ENCODE data around the gene ADM2. TPM values are rescaled to one million over a fixed set of nuclear protein-coding genes. Genes with fewer than 3 reads are reported as not detected.

The ADM2 gene
- polyA plus RNA-seq, 1 of the 3 experiments (the other 2 are of a cell fraction): 0.61 TPM

GRCh38 chr22:50503475-50504145 is 22.3 kb downstream of the ADM2 start:
- H3K9ac ChIP-seq: no peak overlapping the region
- H3K27ac ChIP-seq (ENCODE audit: low read depth in 2 of 2, low read length in 1 of 2): no peak overlapping the region
- no peaks in the 10 kb centered on the region for H4K20me1 ChIP-seq (ENCODE audit: insufficient read depth)
- TF ChIP-seq YY1 (IDR thresholded peaks at IDR 0.05; ENCODE audit: low read depth) (no peak), FOXM1 (IDR thresholded peaks at IDR 0.05; ENCODE audit: low read depth) (no peak), FOXJ3 (CRISPR knock-in tag; IDR thresholded peaks at IDR 0.05) (no peak), MEF2A (IDR thresholded peaks at IDR 0.05; ENCODE audit: borderline replicate concordance, low read depth) (no peak), NFIC (IDR thresholded peaks at IDR 0.05; ENCODE audit: borderline replicate concordance) (no peak), USF1 (IDR thresholded peaks at IDR 0.05; ENCODE audit: borderline replicate concordance, low read depth) (no peak), EP300 (IDR thresholded peaks at IDR 0.05; ENCODE audit: borderline replicate concordance in 1 of 2, low read depth in 1 of 2, low read length in 1 of 2) (no peak), SMC3 (IDR thresholded peaks at IDR 0.05; ENCODE audit: low read depth, low read length) (no peak), USF2 (IDR thresholded peaks at IDR 0.05; ENCODE audit: borderline replicate concordance, low read depth, low read length) (no peak)
- TF ChIP-seq, protein P1, sequence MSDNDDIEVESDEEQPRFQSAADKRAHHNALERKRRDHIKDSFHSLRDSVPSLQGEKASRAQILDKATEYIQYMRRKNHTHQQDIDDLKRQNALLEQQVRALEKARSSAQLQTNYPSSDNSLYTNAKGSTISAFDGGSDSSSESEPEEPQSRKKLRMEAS (IDR thresholded peaks at IDR 0.05; ENCODE audit: low read depth): no peak
- TF ChIP-seq, protein P2, sequence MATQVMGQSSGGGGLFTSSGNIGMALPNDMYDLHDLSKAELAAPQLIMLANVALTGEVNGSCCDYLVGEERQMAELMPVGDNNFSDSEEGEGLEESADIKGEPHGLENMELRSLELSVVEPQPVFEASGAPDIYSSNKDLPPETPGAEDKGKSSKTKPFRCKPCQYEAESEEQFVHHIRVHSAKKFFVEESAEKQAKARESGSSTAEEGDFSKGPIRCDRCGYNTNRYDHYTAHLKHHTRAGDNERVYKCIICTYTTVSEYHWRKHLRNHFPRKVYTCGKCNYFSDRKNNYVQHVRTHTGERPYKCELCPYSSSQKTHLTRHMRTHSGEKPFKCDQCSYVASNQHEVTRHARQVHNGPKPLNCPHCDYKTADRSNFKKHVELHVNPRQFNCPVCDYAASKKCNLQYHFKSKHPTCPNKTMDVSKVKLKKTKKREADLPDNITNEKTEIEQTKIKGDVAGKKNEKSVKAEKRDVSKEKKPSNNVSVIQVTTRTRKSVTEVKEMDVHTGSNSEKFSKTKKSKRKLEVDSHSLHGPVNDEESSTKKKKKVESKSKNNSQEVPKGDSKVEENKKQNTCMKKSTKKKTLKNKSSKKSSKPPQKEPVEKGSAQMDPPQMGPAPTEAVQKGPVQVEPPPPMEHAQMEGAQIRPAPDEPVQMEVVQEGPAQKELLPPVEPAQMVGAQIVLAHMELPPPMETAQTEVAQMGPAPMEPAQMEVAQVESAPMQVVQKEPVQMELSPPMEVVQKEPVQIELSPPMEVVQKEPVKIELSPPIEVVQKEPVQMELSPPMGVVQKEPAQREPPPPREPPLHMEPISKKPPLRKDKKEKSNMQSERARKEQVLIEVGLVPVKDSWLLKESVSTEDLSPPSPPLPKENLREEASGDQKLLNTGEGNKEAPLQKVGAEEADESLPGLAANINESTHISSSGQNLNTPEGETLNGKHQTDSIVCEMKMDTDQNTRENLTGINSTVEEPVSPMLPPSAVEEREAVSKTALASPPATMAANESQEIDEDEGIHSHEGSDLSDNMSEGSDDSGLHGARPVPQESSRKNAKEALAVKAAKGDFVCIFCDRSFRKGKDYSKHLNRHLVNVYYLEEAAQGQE (IDR thresholded peaks at IDR 0.05; ENCODE audit: low read depth, low read length): no peak
- WGBS (ENCODE audit: low lambda C conversion rate): 77% methylated on average over 9 of the region's 26 CpGs
- peaks cover 28% of the 10 kb centered on the region for H3K79me2 ChIP-seq (ENCODE audit: insufficient read depth)
- peaks cover 0 to 11% of the 10 kb centered on the region in 2 experiments; a peak in 1 of 4 replicates for H3K4me1 ChIP-seq (ENCODE audit: control insufficient read depth in 1 of 2, insufficient read depth in 2 of 2, low read depth in 1 of 2, low read length in 1 of 2)
- ChIA-PET CTCF (interaction anchor here (0.9 kb wide), 1 partner anchor 10 kb away, joined by 5 read pairs; no protein-coding TSS in a partner anchor), POLR2A (no interaction called here)
- H3K27me3 ChIP-seq (ENCODE audit: insufficient read depth): no peaks in the 10 kb centered on the region
- H3K4me3 ChIP-seq (ENCODE audit: low read depth in 2 of 2, low read length in 1 of 2): no peak overlapping the region
- no peaks in the 10 kb centered on the region for H3K9me3 ChIP-seq
- peaks cover 0 to 18% of the 10 kb centered on the region in 2 experiments for H3K36me3 ChIP-seq (replicated peaks in 1 of 2; ENCODE audit: control insufficient read depth in 1 of 2, insufficient read depth in 2 of 2, low read length in 1 of 2)
- H3K9me2 ChIP-seq: no peaks in the 10 kb centered on the region
- no peak for DNase-seq
- no peak overlapping the region for H3K4me2 ChIP-seq
- peaks cover 6% of the 10 kb centered on the region for H3F3A ChIP-seq (replicated peaks; ENCODE audit: insufficient read depth)
- H2AFZ ChIP-seq (ENCODE audit: low read depth): no peak overlapping the region

All from SK-N-SH (cell line).